ENCODE measurements around the gene CD177.

The CD177 gene

GRCh38 chr19:43353606-43354304 is at the start of gene CD177:
CD177 (plus strand) TSS chr19:43353686; CDS start chr19:43353715, 29 bp downstream.
- Mint-ChIP-seq H3K36me3 (ENCODE audit: low read depth) (no peaks in the 10 kb centered on the region), H3K9me3 (no peaks in the 10 kb centered on the region), H3K4me1 (ENCODE audit: low read depth) (no peaks in the 10 kb centered on the region), H3K27me3 (ENCODE audit: low read depth) (peaks cover 11% of the 10 kb centered on the region), H3K4me3 (no peak within 1 kb of the TSS), H3K27ac (no peak within 1 kb of the TSS)

DNA sequence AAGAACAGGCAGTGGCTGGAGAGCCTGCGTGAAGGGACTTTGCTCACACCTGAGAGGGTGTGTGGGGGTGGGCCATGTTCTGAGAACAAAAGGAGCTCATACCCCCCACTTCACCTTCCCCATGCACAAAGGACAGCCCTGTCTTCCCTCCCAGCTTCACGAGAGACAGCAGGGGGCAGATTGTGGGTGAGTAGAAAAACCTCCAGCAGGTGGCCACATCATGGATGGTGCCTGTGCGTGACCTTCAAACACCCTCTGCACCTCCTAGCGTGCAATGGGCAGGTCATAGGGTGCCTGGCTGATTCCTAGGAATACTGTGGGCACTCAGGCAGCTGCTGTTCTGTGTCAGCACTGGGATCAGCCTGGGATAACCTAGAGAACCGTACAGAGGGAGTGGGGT is 47.8 kb upstream of the CD177 start:
- Mint-ChIP-seq H3K4me1 (ENCODE audit: low read depth) (no peaks in the 10 kb centered on the region), H3K27me3 (ENCODE audit: low read depth) (no peaks in the 10 kb centered on the region)

DNA sequence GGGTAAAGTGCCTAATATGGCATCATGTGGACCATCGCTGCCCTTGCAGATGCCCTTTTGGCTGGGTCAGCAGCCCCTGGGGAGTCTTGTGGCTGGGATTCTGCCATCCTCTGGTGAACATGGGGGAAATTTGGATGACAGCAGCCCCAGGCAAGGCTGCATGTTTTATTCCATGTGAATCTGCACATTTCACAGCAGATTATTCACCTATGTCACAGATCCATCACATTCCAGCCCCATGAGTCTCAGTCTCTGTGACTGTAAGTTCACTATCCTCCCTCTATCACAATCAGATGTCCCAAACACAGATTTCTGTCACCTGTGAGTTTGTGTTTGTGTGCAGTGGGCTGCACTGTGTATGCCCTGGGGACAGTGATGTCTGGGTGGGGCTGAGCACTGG is 47.4 kb upstream of the CD177 start:
- H3K27ac Mint-ChIP-seq, result no peak overlapping the region

More for the DNA sequence above, 47.8 kb upstream of the CD177 start:
- Mint-ChIP-seq H3K4me3 (no peak overlapping the region), H3K27ac (no peak overlapping the region), H3K36me3 (ENCODE audit: low read depth) (no peaks in the 10 kb centered on the region), H3K9me3 (no peaks in the 10 kb centered on the region)

DNA sequence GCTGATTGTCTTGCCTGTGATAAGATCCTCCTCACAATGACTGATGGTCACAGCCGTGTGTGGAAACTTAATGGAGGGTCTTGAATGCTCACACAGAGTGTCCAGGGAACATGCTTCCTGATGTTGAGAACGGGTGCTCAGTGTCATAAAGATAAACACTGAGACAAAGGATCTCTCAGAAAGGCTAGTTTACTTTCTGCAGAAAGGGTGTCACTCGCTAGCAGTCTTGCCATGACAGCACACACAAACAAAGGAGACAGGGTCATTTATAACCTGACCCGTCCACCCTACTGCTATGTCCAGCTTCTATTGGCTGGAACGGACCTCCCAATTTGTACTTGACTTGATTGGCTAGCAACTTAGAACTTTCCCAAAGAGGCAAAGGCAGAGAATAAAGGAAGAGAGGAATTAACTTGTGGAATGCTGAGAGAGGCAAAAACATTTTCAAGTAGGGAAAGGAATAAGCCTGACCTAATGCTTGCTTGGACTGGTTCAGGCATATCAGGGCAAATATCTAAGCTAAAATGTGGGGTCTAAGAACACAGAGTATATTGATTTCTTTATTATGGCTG is 45.2 kb upstream of the CD177 start:
- Mint-ChIP-seq H3K9me3 (no peaks in the 10 kb centered on the region), H3K4me1 (ENCODE audit: low read depth) (no peaks in the 10 kb centered on the region), H3K4me3 (no peak overlapping the region), H3K27me3 (ENCODE audit: low read depth) (no peaks in the 10 kb centered on the region), H3K27ac (no peak overlapping the region), H3K36me3 (ENCODE audit: low read depth) (no peaks in the 10 kb centered on the region)

More for the DNA sequence above, 47.4 kb upstream of the CD177 start:
- Mint-ChIP-seq H3K9me3 (no peaks in the 10 kb centered on the region), H3K27me3 (ENCODE audit: low read depth) (no peaks in the 10 kb centered on the region), H3K4me1 (ENCODE audit: low read depth) (no peaks in the 10 kb centered on the region), H3K36me3 (ENCODE audit: low read depth) (no peaks in the 10 kb centered on the region), H3K4me3 (no peak overlapping the region)

DNA sequence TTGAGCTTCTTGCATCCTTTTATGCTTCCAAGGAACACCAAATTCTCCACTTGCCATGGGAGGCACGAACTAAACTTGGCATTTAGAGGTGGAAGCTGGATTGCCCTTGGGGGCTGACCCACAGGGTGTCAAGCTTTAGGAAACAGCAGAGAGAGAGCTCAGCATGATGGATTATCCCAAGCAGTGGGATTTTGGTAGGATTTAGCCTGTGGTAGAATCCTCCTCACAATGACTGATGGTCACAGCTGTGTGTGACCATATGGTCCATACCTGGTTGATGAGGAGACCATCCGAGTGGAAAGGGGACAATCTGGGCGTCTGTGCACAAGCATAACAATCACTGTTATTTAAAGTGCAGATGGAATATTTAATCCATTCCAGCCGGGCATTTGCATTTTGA is 44.0 kb upstream of the CD177 start:
- no peak overlapping the region for H3K4me3 Mint-ChIP-seq
- H3K36me3 Mint-ChIP-seq (ENCODE audit: low read depth), result no peaks in the 10 kb centered on the region
- no peaks in the 10 kb centered on the region for H3K9me3 Mint-ChIP-seq
- no peaks in the 10 kb centered on the region for H3K27me3 Mint-ChIP-seq (ENCODE audit: low read depth)
- H3K4me1 Mint-ChIP-seq (ENCODE audit: low read depth), result no peaks in the 10 kb centered on the region
- H3K27ac Mint-ChIP-seq, result no peak overlapping the region

DNA sequence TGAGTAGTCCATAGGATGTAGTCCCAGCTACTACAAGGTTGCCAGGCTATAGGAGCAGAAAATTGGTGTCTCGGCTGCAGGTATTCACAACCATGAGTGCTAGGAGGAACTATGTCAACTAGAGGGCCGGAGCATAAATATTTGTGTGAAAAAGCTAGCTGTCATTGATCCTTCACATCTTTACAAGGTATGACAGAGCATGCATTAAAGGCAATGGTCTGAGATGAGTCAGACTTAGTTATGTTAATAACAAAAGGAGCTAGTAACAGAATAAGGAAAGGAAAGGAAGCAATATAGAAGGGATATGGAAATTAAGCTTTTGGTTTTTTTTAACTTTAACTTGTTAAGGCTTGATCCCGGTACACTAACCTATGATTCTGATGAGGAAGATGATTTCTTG is 43.3 kb upstream of the CD177 start:
- H3K4me3 Mint-ChIP-seq, result no peak overlapping the region
- no peak overlapping the region for H3K27ac Mint-ChIP-seq
- H3K27me3 Mint-ChIP-seq (ENCODE audit: low read depth), result no peaks in the 10 kb centered on the region

DNA sequence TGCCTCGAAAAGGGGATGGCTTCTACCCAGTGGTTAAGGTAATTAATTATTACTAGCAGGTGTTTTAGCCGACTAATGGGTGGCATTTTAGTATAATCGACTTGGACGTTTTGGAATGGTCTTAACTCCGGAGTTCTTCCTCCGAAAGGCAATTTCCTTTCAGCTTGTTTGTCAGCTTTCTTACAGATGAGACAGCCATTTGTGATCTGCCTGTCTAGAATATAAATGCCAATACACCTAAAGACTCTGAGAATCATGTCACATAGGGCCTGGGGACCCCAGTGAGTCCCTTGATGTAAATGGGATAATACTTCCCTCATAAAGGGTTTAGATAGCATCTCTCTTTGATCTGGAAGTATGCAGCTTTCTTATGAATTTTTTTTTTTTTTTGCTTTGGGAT is 42.2 kb upstream of the CD177 start:
- Mint-ChIP-seq H3K9me3 (no peaks in the 10 kb centered on the region), H3K27me3 (ENCODE audit: low read depth) (no peaks in the 10 kb centered on the region), H3K4me3 (no peak overlapping the region), H3K27ac (no peak overlapping the region), H3K4me1 (ENCODE audit: low read depth) (no peaks in the 10 kb centered on the region), H3K36me3 (ENCODE audit: low read depth) (no peaks in the 10 kb centered on the region)

More for the DNA sequence above, 43.3 kb upstream of the CD177 start:
- H3K36me3 Mint-ChIP-seq (ENCODE audit: low read depth), result no peaks in the 10 kb centered on the region
- H3K4me1 Mint-ChIP-seq (ENCODE audit: low read depth), result no peaks in the 10 kb centered on the region
- no peaks in the 10 kb centered on the region for H3K9me3 Mint-ChIP-seq

- Mint-ChIP-seq H3K4me1 (ENCODE audit: low read depth) (no peaks in the 10 kb centered on the region), H3K27me3 (ENCODE audit: low read depth) (no peaks in the 10 kb centered on the region), H3K4me3 (no peak overlapping the region), H3K27ac (no peak overlapping the region), H3K36me3 (ENCODE audit: low read depth) (no peaks in the 10 kb centered on the region), H3K9me3 (no peaks in the 10 kb centered on the region)
Measured at GRCh38 chr19:43311706-43312105, 41.8 kb upstream of the CD177 start.

DNA sequence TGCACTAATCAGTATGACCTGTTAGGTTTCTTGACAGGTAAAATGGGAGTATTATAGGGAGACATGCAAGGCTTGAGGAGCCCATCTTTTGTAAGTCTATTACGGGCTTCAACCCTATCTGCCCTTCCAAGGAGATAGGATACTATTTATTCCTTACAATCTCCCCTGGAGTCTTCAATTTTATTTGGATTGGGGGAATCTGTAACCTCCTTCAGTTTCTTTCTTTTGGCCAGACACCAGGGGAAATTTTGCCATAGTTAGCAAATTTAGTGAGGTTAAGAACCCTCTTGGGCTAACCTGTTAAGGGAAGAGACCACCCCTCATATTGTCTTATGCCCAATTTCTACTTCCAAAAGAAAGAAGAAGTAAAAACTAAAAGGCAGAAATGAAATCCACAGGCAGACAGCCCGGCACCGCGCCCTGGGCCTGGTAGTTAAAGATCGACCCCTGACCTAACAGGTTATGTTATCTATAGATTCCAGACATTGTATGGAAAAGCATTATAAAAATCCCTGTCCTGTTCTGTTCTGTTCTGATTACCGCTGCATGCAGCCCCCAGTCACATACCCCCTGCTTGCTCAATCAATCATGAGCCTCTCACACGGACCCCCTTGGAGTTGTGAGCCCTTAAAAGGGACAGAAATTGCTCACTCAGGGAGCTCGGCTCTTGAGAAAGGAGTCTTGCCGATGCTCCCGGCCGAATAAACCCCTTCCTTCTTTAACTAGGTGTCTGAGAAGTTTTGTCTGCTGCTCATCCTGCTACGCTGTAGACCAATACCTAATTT is 39.6 kb upstream of the CD177 start:
- no peak overlapping the region for H3K4me3 Mint-ChIP-seq
- H3K27ac Mint-ChIP-seq, result no peak overlapping the region
- no peaks in the 10 kb centered on the region for H3K4me1 Mint-ChIP-seq (ENCODE audit: low read depth)
- no peaks in the 10 kb centered on the region for H3K36me3 Mint-ChIP-seq (ENCODE audit: low read depth)
- no peaks in the 10 kb centered on the region for H3K27me3 Mint-ChIP-seq (ENCODE audit: low read depth)
- no peaks in the 10 kb centered on the region for H3K9me3 Mint-ChIP-seq

DNA sequence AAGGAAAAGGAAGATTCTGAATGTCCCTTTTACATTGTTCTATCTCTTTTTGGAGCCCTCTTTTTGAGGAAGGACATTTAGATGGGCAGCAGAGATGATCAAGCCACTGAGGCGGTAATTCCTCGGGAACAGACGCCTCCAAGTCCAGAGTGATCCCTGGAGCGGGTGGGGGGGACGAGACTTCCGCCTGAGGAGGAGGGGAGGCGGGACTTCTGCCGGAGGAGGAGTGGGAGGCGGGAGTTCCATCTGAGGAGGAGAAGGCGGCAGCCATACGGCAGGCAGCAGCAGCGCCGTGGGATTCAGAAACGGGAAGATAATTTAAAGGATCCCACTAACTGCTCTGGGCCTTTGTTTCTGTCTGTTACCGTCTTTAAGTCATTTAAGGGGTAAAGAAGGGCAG is 37.6 kb upstream of the CD177 start:
- Mint-ChIP-seq H3K36me3 (ENCODE audit: low read depth) (no peaks in the 10 kb centered on the region), H3K4me1 (ENCODE audit: low read depth) (no peaks in the 10 kb centered on the region), H3K9me3 (no peaks in the 10 kb centered on the region), H3K27me3 (ENCODE audit: low read depth) (no peaks in the 10 kb centered on the region), H3K27ac (no peak overlapping the region), H3K4me3 (no peak overlapping the region)

- H3K4me3 Mint-ChIP-seq, result no peak overlapping the region
- H3K27ac Mint-ChIP-seq, result no peak overlapping the region
- H3K36me3 Mint-ChIP-seq (ENCODE audit: low read depth), result no peaks in the 10 kb centered on the region
- H3K9me3 Mint-ChIP-seq, result no peaks in the 10 kb centered on the region
- no peaks in the 10 kb centered on the region for H3K27me3 Mint-ChIP-seq (ENCODE audit: low read depth)
- H3K4me1 Mint-ChIP-seq (ENCODE audit: low read depth), result no peaks in the 10 kb centered on the region
Measured at GRCh38 chr19:43316591-43317319, 36.7 kb upstream of the CD177 start.

DNA sequence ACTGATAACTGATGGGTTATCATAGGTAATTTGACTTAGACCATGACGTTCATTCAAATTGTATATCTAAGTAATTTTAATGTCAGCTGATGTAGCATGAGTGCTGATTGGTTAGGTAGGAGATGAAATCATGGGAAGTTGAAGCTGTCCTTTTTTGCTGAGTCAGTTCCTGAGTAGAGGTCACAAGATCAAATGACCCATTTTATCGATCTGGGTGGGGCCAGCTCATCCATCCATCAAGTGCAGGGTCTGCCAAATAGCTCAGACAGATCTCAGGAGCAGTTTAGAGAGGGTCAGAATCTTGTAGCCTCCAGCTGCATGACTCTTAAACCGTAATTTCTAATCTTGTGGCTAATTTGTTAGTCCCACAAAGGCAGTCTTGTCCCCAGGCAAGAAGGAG is 35.3 kb upstream of the CD177 start:
- Mint-ChIP-seq H3K27ac (no peak overlapping the region), H3K36me3 (ENCODE audit: low read depth) (no peaks in the 10 kb centered on the region), H3K4me3 (no peak overlapping the region), H3K4me1 (ENCODE audit: low read depth) (no peaks in the 10 kb centered on the region), H3K9me3 (no peaks in the 10 kb centered on the region), H3K27me3 (ENCODE audit: low read depth) (no peaks in the 10 kb centered on the region)

GRCh38 chr19:43318796-43319314 is 34.6 kb upstream of the CD177 start:
- no peaks in the 10 kb centered on the region for H3K36me3 Mint-ChIP-seq (ENCODE audit: low read depth)

GRCh38 chr19:43320546-43320945 is 32.9 kb upstream of the CD177 start:
- Mint-ChIP-seq H3K36me3 (ENCODE audit: low read depth) (no peaks in the 10 kb centered on the region), H3K27me3 (ENCODE audit: low read depth) (no peaks in the 10 kb centered on the region), H3K9me3 (no peaks in the 10 kb centered on the region), H3K4me1 (ENCODE audit: low read depth) (no peaks in the 10 kb centered on the region), H3K4me3 (no peak overlapping the region), H3K27ac (no peak overlapping the region)

More at GRCh38 chr19:43318796-43319314, 34.6 kb upstream of the CD177 start:
- H3K4me3 Mint-ChIP-seq, result no peak overlapping the region
- no peak overlapping the region for H3K27ac Mint-ChIP-seq
- no peaks in the 10 kb centered on the region for H3K27me3 Mint-ChIP-seq (ENCODE audit: low read depth)
- H3K9me3 Mint-ChIP-seq, result no peaks in the 10 kb centered on the region
- H3K4me1 Mint-ChIP-seq (ENCODE audit: low read depth), result no peaks in the 10 kb centered on the region
